Esophagus muscularis mucosa (tissue), 4 donors: ENCODE results near the gene TLE3. TPM values are rescaled to one million over a fixed set of nuclear protein-coding genes. Genes with fewer than 3 reads are reported as not detected.

Source experiments
- DNase-seq: peaks from one replicate; pipeline ENCODE4 v3.0.0-alpha.2; 2017; ENCODE audit errors: extremely low spot score
- H3K27ac ChIP-seq, 4 donors: fragments of 200-600 bp; sonication (generic); replicated peaks in 1 of 4; 1 replicate in 3 of 4; 2 replicates in 1 of 4; pipeline ENCODE4 v1.5.1; 2016 to 2019; ENCODE audit warnings: mild to moderate bottlenecking in 1 of 4
- H3K27me3 ChIP-seq, 4 donors: fragments of 200-600 bp; sonication (generic); one replicate each; pipeline versions ENCODE4 v1.5.1 to v1.6.0; 2016 to 2019
- H3K36me3 ChIP-seq, 4 donors: fragments of 200-600 bp; sonication (generic); one replicate each; pipeline ENCODE4 v1.5.1; 2016 to 2019
- H3K4me1 ChIP-seq, 4 donors: fragments of 200-600 bp; sonication (generic); one replicate each; pipeline ENCODE4 v1.5.1; 2016 to 2019
- H3K4me3 ChIP-seq, 4 donors: fragments of 200-600 bp; sonication (generic); 1 replicate in 2 of 4; 2 replicates in 2 of 4; pipeline ENCODE4 v1.5.1; 2016 to 2019; ENCODE audit warnings: mild to moderate bottlenecking in 4 of 4, moderate library complexity in 1 of 4
- H3K9me3 ChIP-seq, 4 donors: fragments of 200-600 bp; sonication (generic); 1 replicate in 3 of 4; 2 replicates in 1 of 4; pipeline ENCODE4 v1.5.1; 2016 to 2019
- EP300 ChIP-seq: sonication (generic); formaldehyde crosslinking; IDR thresholded peaks from one replicate; pipeline ENCODE4 v1.6.1; 2017; ENCODE audit warnings: antibody characterized with exemption
- POLR2A ChIP-seq: fragments of 450-650 bp; IDR thresholded peaks from one replicate; pipeline ENCODE4 v1.6.1; 2017; ENCODE audit warnings: antibody characterized with exemption, moderate library complexity, mild to moderate bottlenecking, low read depth
- POLR2AphosphoS5 ChIP-seq, 2 donors: sonication (generic); formaldehyde crosslinking; IDR thresholded peaks; one replicate each; pipeline ENCODE4 v1.6.1; 2017; ENCODE audit warnings: antibody characterized with exemption in 2 of 2
- WGBS: methylation state at CpG from one replicate; pipeline ENCODE4 v1.1.5; 2018; 5-methylcytosine and 5-hydroxymethylcytosine counted together
- intact Hi-C: fragments of 100-400 bp; cut with DNase I; formaldehyde crosslinking; loops from one replicate; pipeline ENCODE4 v1.15.1; 2023
- total RNA-seq, 4 donors: library from RNA; depleted of rRNA; stranded (reverse); fragments of >200 nt; gene quantifications; one replicate each; pipeline versions ENCODE4 v1.1.0 to v1.2.1, GENCODE V29; 2016
- TF ChIP-seq, protein P1 (sequence below), 3 experiments: fragments of 200-600 bp in 2 of 3; fragments of 450-650 bp in 1 of 3; sonication (generic) in 2 of 3; IDR thresholded peaks; one replicate each; pipeline ENCODE4 v1.5.1; 2017 to 2019; ENCODE audit warnings: antibody characterized with exemption in 3 of 3, mild to moderate bottlenecking in 2 of 3, moderate library complexity in 1 of 3

Gene TLE3
- total RNA-seq, 4 donors from 2014 or later = 35.7 to 81.3 (median 59.2) TPM

DNA sequence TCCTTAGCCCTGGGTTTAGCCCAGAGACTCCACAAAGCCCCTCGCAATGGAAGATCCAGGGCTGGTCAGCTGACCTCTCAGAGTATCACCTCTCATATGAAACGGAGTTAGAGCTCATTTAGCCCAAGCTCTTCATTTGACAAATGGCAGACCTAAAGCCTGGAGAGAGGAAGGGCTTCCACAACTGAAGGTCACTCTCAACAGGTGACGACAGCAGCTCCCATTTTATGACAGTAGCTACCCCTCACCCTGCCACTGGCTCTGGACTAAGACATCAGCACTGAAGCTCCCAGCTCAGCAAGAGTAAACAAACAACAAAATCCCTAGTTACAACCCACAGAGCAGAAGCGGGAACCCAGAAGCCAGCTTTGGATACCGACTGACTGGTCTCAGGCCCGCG lies 33.7 kb downstream of the TLE3 start:
- intact Hi-C loops = no loop called here
- Histone ChIP-seq H3K27ac (peak overlapping the region in 1 of 4 donors; percentile 3), H3K4me1 (peaks cover 17 to 42% (median 33%) of the 10 kb centered on the region in 4 donors), H3K9me3 (no peaks in the 10 kb centered on the region), H3K36me3 (peaks cover 22 to 78% (median 51%) of the 10 kb centered on the region in 4 donors), H3K4me3 (no peak overlapping the region), H3K27me3 (no peaks in the 10 kb centered on the region)
- no peak for DNase-seq
- WGBS = 97% methylated on average over 7 of the region's 7 CpGs
- TF ChIP-seq EP300 (no peak), POLR2A (no peak)
- TF ChIP-seq, protein P1, sequence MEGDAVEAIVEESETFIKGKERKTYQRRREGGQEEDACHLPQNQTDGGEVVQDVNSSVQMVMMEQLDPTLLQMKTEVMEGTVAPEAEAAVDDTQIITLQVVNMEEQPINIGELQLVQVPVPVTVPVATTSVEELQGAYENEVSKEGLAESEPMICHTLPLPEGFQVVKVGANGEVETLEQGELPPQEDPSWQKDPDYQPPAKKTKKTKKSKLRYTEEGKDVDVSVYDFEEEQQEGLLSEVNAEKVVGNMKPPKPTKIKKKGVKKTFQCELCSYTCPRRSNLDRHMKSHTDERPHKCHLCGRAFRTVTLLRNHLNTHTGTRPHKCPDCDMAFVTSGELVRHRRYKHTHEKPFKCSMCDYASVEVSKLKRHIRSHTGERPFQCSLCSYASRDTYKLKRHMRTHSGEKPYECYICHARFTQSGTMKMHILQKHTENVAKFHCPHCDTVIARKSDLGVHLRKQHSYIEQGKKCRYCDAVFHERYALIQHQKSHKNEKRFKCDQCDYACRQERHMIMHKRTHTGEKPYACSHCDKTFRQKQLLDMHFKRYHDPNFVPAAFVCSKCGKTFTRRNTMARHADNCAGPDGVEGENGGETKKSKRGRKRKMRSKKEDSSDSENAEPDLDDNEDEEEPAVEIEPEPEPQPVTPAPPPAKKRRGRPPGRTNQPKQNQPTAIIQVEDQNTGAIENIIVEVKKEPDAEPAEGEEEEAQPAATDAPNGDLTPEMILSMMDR (IDR thresholded peaks at IDR 0.05) = no peak

DNA sequence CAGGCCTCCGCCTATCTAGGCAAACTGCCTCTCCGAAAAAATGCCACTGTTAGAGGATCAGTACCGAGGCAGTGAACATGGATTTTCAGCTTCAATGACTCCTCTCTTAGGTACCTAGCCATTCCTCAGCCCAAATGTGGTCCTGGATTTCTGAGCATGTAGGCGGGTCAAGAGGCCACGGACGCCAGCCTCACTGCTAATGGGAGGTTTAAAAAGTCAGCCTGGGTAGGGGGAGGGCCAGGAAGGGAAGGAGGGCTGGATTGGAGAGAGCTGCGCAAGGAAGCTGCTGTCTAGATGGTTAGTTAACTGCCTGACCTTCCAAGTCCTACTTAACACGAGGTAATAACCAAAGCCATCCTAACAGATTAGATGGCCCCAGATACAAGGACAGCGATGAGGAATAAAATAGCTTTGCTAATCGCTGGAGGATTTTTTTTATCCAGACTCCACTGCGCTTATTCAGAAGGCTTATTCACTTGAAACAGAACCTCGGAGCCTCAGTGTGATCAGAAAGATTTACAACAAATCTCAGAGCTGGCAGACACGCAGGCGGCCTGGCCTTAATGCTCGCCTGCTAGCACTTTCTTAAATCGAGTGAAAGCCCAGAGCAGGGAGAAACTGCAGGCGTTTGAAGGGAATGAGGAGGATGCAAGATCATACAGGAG lies 34.3 kb downstream of the TLE3 start:
- Histone ChIP-seq H3K27ac (peak overlapping the region in 2 of 4 donors; percentile 47 to 64), H3K4me1 (peaks cover 17 to 38% (median 33%) of the 10 kb centered on the region in 4 donors), H3K9me3 (no peaks in the 10 kb centered on the region), H3K27me3 (no peaks in the 10 kb centered on the region), H3K36me3 (peaks cover 28 to 78% (median 53%) of the 10 kb centered on the region in 4 donors), H3K4me3 (no peak overlapping the region)
- TF ChIP-seq POLR2A (no peak), EP300 (no peak), POLR2AphosphoS5 (IDR thresholded peaks at IDR 0.05) (no peak)
- TF ChIP-seq, protein P1 (IDR thresholded peaks at IDR 0.05) = no peak
- intact Hi-C loops = no loop called here
- no peak for DNase-seq
- 87% methylated on average over 17 of the region's 17 CpGs for WGBS

DNA sequence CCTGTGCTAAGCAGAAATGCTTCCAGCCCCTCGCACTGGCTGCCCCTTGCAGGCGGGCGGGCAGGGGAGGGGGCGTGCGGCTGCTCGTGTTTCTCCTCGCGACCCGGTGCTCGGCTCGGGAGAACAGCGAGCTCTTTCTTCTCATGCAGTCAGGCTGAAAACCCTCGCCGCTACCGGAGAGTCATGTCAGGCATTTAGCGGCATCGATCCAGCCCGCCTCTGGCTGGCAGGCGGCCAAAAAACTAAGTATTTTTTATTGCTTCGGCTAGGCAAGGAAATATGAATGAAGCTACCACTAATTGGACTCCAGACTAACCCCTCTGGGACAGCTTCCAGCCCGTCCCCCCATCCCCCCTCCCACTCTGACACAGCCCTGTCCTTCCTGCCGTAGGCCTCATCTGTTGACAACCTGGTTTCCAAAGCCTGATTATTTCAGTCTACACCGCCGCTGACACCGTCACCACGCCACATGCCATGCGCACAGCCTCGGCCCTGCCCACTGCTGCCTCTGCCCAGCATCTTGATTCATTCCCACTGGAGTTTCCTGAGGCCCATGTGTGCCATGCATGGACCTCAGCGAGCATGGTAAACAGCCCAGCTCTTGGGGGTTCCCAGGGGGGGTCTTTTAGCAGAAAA lies 35.3 kb downstream of the TLE3 start:
- Histone ChIP-seq H3K27me3 (no peaks in the 10 kb centered on the region), H3K36me3 (peaks cover 37 to 83% (median 59%) of the 10 kb centered on the region in 4 donors), H3K9me3 (no peaks in the 10 kb centered on the region), H3K27ac (peak overlapping the region in 3 of 4 donors; percentile 40 to 64 (median 47)), H3K4me1 (peaks cover 17 to 38% (median 33%) of the 10 kb centered on the region in 4 donors), H3K4me3 (peak overlapping the region; percentile 29 to 45 (median 36))
- 23% methylated on average over 27 of the region's 29 CpGs for WGBS
- no peak for DNase-seq
- TF ChIP-seq, protein P1 (IDR thresholded peaks at IDR 0.05) = no peak
- TF ChIP-seq POLR2AphosphoS5 (IDR thresholded peaks at IDR 0.05) = peak; percentile 52 to 59
- intact Hi-C loops = no loop called here

DNA sequence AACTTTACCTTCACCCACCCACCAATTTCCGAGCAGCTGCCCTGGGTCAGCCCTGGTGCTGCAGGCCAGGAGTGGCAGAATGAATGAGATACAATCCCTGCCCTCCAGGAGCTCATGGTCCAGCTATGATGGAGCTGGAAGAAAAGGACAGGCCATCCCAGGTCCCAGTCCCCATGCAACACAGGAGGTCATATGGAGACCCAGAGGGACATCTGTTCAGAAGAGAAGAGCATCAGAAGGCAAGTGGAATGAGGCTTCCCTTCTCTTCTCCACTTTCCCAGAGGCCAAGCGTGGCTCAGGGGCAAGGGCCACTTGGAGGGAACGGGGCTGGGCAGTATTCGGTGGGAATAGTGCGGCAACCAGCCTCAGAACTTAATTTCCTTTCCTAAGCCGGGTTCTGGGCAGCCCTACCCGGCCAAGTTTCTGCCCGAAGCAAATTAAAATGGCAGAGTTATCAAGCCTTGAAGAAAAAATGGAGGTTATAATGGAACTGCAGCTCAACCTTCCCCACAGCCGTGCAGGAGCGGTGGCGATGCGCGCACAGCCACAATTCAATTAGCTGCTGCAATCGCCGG lies 35.9 kb downstream of the TLE3 start:
- intact Hi-C loops = no loop called here
- peaks cover 17 to 38% (median 33%) of the 10 kb centered on the region in 4 donors for H3K4me1 ChIP-seq
- WGBS = 72% methylated on average over 13 of the region's 15 CpGs
- no peaks in the 10 kb centered on the region for H3K9me3 ChIP-seq
- peak overlapping the region; percentile 29 to 45 (median 36) for H3K4me3 ChIP-seq
- H3K36me3 ChIP-seq = peaks cover 44 to 84% (median 64%) of the 10 kb centered on the region in 4 donors
- no peak for TF ChIP-seq POLR2AphosphoS5 (IDR thresholded peaks at IDR 0.05)
- TF ChIP-seq EP300 = no peak
- TF ChIP-seq, protein P1 (IDR thresholded peaks at IDR 0.05) = no peak
- no peak for TF ChIP-seq POLR2A
- DNase-seq = no peak
- H3K27ac ChIP-seq = peak overlapping the region in 3 of 4 donors; percentile 40 to 64 (median 47)
- no peaks in the 10 kb centered on the region for H3K27me3 ChIP-seq
